ENCODE results near the gene PLEKHA4.
A peak's percentile ranks its signal among the peaks of the same experiment; 100 is the strongest.
"Not testable (repeated sequence)": the region's sequence is repeated elsewhere in the genome, so short reads cannot be mapped to it uniquely, and the experiment has no call there.

PLEKHA4 gene, protein sequence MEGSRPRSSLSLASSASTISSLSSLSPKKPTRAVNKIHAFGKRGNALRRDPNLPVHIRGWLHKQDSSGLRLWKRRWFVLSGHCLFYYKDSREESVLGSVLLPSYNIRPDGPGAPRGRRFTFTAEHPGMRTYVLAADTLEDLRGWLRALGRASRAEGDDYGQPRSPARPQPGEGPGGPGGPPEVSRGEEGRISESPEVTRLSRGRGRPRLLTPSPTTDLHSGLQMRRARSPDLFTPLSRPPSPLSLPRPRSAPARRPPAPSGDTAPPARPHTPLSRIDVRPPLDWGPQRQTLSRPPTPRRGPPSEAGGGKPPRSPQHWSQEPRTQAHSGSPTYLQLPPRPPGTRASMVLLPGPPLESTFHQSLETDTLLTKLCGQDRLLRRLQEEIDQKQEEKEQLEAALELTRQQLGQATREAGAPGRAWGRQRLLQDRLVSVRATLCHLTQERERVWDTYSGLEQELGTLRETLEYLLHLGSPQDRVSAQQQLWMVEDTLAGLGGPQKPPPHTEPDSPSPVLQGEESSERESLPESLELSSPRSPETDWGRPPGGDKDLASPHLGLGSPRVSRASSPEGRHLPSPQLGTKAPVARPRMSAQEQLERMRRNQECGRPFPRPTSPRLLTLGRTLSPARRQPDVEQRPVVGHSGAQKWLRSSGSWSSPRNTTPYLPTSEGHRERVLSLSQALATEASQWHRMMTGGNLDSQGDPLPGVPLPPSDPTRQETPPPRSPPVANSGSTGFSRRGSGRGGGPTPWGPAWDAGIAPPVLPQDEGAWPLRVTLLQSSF

DNA sequence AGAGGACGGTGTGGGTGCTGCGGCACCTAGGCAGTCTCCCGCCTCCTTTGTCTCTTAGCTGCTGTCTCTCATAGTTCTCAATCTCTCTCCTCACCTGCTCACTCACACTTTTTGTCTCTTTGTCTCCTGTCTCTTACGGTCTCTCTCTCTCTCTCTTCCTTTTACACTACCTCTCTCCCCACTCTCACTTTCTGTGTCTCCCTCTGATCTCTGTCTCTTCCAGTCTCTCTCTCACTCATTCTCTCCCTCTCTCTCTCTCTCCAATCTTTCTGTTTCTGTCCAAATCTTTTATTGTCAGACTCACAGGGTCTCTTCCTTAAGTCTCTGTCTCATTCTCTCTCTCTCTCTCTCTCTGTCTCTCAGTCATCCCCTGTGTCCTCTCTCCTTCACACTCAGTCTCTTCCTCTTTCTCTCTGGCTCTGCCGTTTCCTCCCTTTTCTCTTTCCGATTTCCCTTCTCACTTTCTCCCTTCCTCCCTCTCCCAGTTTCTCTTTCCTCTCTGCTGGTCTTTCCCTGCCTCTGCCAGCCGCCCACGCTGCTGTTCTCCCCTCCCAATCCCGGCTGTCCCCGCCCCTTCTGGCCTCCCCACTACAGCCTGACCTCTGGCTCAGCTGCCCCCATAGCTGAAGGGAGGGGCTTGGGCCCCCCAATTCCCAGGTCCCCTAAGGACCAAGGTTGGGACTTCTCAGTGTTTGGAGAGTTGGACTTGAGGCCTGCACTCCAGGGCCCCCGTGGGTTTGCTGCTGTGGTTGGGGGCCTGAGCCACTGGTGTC, at the start of gene PLEKHA4:
Gene PLEKHA4, minus strand, starts transcription at position 504 of the 773 bp plus-strand sequence. CDS start 997 bp downstream, outside the sequence.
- peak; percentile 50 for DNase-seq

GRCh38 chr19:48918071-48918470, 49.7 kb upstream of the PLEKHA4 start:
- in situ Hi-C loops (cut with HindIII; ENCODE audit: low pct_ligation_motif_present, low pct_unique_long_range_greater_than_20kb, low sequenced_read_pairs), result no loop called here
- no peak for DNase-seq

More for the DNA sequence above, at the start of gene PLEKHA4:
- in situ Hi-C loops (cut with HindIII; ENCODE audit: low pct_ligation_motif_present, low pct_unique_long_range_greater_than_20kb, low sequenced_read_pairs), result no loop called here

- no peak for DNase-seq
- in situ Hi-C loops (cut with HindIII; ENCODE audit: low pct_ligation_motif_present, low pct_unique_long_range_greater_than_20kb, low sequenced_read_pairs), result no loop called here
These were observed 47.3 kb upstream of the PLEKHA4 start for GRCh38 chr19:48915757-48916156.

DNA sequence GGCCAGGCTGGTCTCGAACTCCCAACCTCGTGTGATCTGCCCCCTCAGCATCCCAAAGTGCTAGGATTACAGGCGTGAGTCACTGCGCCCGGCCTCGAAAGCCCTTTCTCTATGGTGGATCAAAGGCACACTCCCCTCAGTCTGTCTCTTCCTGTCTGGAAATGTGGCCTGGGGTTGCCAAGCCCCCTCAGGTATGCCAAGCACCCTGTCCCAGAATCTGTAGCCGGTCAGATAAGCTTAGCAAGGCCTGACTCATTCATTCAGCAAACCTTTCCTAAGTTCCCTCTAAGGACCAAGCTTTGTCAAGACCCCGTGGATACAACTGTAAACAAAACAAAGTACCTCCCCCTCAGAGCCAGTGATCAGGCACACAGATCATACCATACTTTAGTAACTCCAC, 45.8 kb upstream of the PLEKHA4 start:
- in situ Hi-C loops (cut with HindIII; ENCODE audit: low pct_ligation_motif_present, low pct_unique_long_range_greater_than_20kb, low sequenced_read_pairs), result no loop called here

DNA sequence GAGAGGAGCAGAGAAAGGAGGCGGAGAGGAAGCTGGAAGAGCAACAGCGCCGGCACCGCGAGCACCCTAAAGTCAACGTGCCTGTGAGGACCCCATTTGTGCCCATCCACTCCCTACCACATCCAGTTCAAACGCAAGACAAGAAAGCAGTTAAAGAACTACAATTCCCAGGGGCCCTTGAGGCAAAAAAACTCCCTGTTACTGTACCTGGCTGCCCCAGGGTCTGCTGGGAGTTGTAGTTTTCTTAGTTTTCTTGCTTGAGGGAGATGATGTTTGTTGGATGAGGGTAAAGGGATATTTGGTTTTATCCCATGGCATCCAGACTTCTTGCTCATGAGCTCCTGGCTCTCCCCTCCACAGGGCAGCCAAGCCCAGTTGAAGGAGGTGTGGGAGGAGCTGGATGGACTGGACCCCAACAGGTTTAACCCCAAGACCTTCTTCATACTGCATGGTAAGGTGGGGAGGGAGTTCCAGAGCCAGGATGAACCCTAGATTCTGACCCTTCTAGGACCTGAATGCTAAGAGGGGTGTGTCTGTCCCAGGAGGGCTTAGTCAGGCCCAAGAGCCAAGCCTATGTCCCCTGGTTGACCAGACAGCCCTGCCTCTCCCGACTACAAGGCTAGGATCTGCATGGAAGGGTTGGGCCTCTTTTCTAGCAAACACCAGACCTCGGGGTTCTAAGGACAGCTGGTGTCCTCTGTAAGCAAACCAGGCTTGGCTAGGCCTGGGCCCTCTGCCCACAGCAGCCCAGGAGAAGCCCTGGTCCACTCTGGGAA, 44.9 kb upstream of the PLEKHA4 start:
- in situ Hi-C loops (cut with HindIII; ENCODE audit: low pct_ligation_motif_present, low pct_unique_long_range_greater_than_20kb, low sequenced_read_pairs), result no loop called here
- no peak for DNase-seq

More for the DNA sequence above, 45.8 kb upstream of the PLEKHA4 start:
- no peak for DNase-seq

DNA sequence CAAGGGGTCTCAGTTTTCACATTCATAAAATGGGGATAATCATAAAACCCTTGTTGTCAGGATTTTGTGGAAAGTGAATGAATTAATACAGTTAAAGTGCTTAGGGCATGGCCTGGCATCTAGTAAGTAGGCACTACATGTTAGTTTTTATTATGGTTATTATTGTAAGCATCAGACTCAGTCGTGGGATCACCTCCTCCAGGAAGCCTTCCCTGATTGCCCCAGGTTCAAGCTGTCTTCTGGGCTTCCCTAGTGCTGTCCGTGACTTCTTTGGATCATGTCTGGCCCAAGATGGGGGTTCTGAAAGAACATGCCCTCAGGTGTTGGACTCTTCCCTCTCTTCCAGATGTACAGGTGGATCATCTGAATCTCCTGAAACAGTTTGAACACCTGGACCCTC, 42.4 kb upstream of the PLEKHA4 start:
- in situ Hi-C loops (cut with HindIII; ENCODE audit: low pct_ligation_motif_present, low pct_unique_long_range_greater_than_20kb, low sequenced_read_pairs), result no loop called here

GRCh38 chr19:48909424-48910077, 41.1 kb upstream of the PLEKHA4 start:
- in situ Hi-C loops (cut with HindIII; ENCODE audit: low pct_ligation_motif_present, low pct_unique_long_range_greater_than_20kb, low sequenced_read_pairs); DNase-seq: not testable (repeated sequence)

More for the DNA sequence above, 42.4 kb upstream of the PLEKHA4 start:
- DNase-seq, result no peak

DNA sequence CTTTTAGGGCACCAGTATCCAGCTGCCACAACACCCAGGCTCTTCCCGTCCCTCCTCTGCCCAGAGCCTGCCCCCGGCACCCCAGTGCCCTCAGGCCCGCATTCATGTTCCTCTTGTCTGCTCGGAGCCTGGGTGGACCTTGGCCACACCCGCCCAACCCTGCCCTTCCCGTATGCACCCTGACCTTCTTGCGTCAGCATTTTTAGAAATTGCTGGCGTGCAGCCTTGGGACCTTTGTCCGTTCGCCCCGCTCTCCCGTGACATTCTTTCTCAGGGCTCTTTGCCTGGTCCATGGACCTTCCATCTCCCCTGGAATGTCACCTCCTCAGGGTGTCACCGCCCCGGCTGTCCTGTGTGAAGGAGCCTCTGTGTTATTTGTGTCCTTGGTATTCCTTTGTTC, 39.3 kb upstream of the PLEKHA4 start:
- in situ Hi-C loops (cut with HindIII; ENCODE audit: low pct_ligation_motif_present, low pct_unique_long_range_greater_than_20kb, low sequenced_read_pairs), result no loop called here
- no peak for DNase-seq

DNA sequence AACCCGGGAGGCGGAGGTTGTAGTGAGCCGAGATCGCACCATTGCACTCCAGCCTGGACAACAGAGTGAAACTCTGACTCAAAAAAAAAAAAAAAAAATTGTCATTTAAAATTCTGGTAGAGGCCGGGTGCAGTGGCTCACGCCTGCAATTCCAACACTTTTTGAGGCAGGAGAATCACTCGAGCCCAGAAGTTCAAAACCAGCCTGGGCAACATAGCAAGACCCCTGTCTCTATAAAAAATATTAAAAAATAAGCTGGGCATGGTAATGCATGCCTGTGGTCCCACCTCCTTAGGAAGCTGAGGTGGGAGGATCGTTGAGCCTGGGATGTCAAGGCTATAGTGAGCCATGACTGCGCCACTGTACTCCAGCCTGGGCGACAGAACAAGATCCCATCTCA, 37.9 kb upstream of the PLEKHA4 start:
- DNase-seq, result no peak

DNA sequence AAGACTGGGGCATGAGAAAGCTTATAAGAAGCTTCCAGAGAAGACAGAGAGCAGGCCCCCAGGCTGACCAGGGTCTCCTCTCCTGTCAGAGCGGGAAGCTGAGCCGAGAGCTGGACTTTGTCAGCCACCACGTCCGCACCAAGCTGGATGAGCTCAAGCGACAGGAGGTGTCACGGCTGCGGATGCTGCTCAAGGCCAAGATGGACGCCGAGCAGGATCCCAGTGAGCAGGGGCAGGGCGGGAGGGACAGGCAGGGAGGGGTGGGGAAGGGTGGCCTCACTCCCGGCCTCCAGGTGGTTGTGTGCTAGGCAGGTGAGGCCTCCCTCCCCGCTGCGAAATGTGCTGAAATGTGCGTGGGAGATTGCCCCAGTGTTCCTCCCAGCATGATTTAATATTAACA, 37.2 kb upstream of the PLEKHA4 start:
- in situ Hi-C loops (cut with HindIII; ENCODE audit: low pct_ligation_motif_present, low pct_unique_long_range_greater_than_20kb, low sequenced_read_pairs), result no loop called here
- DNase-seq, result no peak

More for the DNA sequence above, 37.9 kb upstream of the PLEKHA4 start:
- in situ Hi-C loops (cut with HindIII; ENCODE audit: low pct_ligation_motif_present, low pct_unique_long_range_greater_than_20kb, low sequenced_read_pairs), result no loop called here

- in situ Hi-C loops (cut with HindIII; ENCODE audit: low pct_ligation_motif_present, low pct_unique_long_range_greater_than_20kb, low sequenced_read_pairs); DNase-seq: not testable (repeated sequence)
These were observed 35.4 kb upstream of the PLEKHA4 start for GRCh38 chr19:48903788-48904187.

GRCh38 chr19:48902291-48902690, 33.9 kb upstream of the PLEKHA4 start:
- in situ Hi-C loops (cut with HindIII; ENCODE audit: low pct_ligation_motif_present, low pct_unique_long_range_greater_than_20kb, low sequenced_read_pairs); DNase-seq: not testable (repeated sequence)

DNA sequence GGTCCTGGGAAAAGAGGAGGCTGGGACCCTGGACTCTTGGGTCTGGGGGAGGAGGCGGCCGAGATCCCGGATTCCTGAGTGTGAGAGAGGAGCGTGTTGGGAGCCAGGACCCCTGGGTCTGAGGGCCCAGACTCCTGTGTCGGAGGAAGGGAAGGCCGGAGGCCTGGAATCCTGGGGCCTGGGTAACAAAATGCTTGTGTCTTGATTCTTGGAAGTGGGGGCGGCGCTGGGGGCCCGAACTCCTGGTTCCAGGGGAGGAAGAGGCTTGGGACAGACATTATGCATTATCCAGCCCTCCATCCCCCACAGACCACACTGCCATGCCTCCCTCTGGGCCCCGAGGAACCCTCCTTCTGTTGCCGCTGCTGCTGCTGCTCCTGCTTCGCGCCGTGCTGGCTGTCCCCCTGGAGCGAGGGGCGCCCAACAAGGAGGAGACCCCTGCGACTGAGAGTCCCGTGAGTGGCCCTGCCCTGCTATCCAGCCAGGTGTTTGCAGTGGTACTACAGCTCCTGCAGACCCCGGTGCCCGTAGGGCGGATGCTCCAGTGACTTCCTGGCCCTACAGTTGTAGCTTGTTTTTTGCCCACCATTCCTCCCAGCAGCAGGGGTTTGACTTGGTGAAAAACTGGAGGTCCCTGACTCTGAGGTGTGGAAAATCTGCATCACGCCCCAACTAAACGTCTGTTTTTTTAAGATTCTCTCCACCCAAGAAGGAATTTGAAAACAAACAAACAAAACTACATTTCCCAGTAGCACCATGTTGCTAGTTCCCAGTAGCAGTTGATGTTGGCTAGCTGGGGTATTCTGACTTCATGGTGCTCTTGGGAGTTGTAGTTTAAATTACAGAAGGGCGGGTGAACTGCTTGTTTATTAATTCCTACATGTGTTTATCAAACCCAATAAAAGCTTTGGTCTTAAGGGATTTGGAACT, 32.3 kb upstream of the PLEKHA4 start:
- peak; percentile 23 for DNase-seq
- in situ Hi-C loops (cut with HindIII; ENCODE audit: low pct_ligation_motif_present, low pct_unique_long_range_greater_than_20kb, low sequenced_read_pairs), result no loop called here

- in situ Hi-C loops (cut with HindIII; ENCODE audit: low pct_ligation_motif_present, low pct_unique_long_range_greater_than_20kb, low sequenced_read_pairs), result no loop called here
- peak; percentile 98 for DNase-seq
These were observed 31.5 kb upstream of the PLEKHA4 start, which contains the start of gene NUCB1 for GRCh38 chr19:48899781-48900476. Gene NUCB1, plus strand, starts transcription at chr19:48900312. Its CDS starts 485 bp downstream, at chr19:48900797.

DNA sequence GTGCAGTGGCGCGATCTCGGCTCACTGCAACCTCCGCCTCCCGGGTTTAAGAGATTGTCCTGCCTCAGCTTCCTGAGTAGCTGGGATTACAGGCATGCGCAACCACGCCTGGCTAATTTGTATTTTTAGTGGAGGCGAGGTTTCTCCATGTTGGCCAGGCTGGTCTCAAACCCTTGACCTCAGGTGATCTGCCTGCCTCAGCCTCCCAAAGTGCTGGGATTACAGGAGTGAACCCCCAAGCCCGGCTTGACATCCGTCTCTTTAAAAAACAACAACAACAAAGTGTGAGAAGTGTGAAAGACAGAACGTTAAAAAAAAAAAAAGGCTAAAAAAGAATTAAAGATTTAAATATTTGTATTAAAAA, 31.0 kb upstream of the PLEKHA4 start:
- in situ Hi-C loops (cut with HindIII; ENCODE audit: low pct_ligation_motif_present, low pct_unique_long_range_greater_than_20kb, low sequenced_read_pairs), result not testable (repeated sequence)

DNA sequence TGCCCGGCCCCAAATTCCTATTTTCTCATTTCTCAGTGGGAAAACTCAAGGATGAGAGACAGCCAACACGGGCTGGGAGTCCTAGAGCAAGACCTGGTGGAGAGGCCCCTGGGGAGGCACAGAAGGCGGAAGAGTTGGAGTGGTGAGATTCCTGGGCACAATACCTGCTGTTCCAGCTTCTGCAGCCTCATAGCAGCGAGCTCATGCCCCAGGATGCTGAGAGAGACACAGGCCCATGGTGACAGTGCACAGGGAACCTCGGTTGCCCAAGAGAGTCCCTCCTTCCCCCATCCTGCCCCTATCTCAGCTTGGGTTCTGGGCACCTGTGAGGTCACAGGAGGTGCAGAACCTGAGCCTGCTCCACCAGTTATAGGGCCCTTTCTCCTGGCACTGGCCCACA, 28.8 kb upstream of the PLEKHA4 start:
- in situ Hi-C loops (cut with HindIII; ENCODE audit: low pct_ligation_motif_present, low pct_unique_long_range_greater_than_20kb, low sequenced_read_pairs), result no loop called here
- DNase-seq, result no peak

More for the DNA sequence above, 31.0 kb upstream of the PLEKHA4 start:
- not testable (repeated sequence) for DNase-seq

Measured in ACHN (cell line).